Ovary (tissue), 3 donors: ENCODE measurements around the gene CXCL3.

Experiments used
- CTCF ChIP-seq, 3 donors: fragments of 450-650 bp in 2 of 3; fragments of 200-600 bp in 1 of 3; IDR thresholded peaks; one replicate each; pipeline versions ENCODE4 v1.5.1 to v1.8.0; 2016 to 2022; ENCODE audit warnings: antibody characterized with exemption in 3 of 3, mild to moderate bottlenecking in 1 of 3
- POLR2A ChIP-seq: fragments of 450-650 bp; IDR thresholded peaks from one replicate; pipeline ENCODE4 v1.6.1; 2017; ENCODE audit warnings: antibody characterized with exemption, mild to moderate bottlenecking, moderate library complexity
- donor health status: DM: no; HTN: no; CAD: no.

- no peak for TF ChIP-seq CTCF (IDR thresholded peaks at IDR 0.05)
- TF ChIP-seq POLR2A, result no peak
These were observed 17.0 kb upstream of the CXCL3 start for GRCh38 chr4:74055498-74055897.
